SKM-1 treated with dmso at 0.1 percent for 144 hours (cell line): ENCODE data around the gene KRT71.

Experiments
- DNase-seq: peaks from one replicate; lab custom pipeline; 2025; ENCODE audit not compliant: unreplicated experiment; lab: John Stamatoyannopoulos, UW

The KRT71 gene

GRCh38 chr12:52499806-52500560 lies 53.0 kb downstream of the KRT71 start:
- no peak for DNase-seq

DNA sequence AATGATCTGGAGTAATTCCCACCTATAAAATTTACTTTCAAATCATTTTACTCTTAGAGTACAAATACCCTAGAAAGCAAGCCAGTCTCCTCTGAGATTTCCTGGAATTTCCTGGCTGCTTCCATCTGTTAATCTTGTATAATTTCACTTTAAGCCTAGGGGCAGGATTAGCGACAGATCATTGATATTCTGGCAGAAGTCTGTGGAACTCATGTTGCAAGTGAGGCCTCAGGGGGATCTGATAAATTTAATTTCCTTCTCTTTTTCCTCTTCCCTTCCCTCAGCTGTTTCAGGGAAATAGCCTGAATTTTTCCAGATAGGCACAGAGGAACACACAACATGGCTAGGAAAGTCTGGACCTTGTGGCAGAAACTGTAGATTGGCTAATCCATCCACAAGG lies 54.0 kb downstream of the KRT71 start:
- no peak for DNase-seq

- no peak for DNase-seq
These were observed 55.0 kb downstream of the KRT71 start for GRCh38 chr12:52497975-52498374.

DNA sequence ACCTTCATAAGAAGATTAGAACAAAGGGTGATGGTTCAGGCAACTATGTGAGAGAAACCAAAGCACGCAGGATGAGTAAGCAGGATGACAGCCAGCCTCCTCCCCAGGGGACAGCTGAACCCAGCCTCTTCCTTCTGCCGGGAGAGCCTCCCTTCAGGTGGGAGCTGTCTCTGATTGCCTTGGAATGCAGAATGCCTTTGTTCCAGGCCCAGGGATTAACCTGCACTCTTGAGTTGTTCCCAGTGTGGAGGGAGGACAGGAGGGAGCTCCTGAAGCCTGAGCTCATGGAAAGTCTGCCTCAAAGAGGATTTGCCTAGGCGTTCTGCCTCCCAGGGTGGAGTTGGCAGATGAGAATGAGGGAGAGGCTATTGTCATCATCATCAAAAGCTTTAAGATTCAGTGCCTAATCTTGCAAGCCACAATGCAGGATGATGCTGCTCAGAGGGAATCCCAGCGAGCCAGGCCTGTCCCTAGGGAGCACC lies 56.3 kb downstream of the KRT71 start:
- no peak for DNase-seq

DNA sequence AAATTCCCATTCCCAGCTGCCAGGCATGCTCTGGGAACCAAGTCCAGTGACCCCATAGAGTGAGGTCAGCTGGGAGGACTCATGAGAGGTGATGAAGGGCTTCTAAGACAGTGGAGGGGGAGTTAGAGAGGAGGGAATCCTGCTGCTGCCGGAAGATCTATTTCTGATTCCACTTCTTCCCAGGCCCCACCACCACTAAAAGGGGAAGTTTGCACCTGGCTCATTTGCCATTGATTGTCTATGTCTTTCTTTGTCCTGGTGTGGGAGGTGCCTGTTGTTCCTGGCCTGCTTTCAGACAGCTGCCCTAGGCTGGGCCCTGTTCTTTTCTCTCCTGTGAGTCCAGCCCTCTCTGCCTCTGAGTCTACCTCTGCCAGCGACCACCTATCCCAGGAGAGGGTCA lies 56.9 kb downstream of the KRT71 start:
- DNase-seq = no peak

DNA sequence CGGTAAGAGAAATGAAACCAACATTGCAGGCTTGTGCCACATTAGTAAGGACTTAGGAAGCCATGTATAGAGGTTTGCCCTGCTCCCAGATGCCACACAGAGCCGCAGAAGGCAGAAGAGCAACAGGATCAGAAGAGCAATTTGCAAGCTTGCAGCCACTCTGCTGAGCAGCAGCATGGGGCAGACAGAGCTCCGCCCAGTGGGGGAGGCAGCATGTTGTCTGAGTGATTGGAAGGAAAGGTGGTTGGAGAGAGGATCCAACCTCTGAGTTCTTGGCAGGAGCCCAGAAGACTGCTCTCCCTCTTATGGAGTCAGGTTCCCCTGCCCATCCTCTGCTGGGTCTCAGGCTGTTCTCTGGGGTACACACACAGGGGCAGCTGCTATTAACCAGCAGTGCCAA lies 57.6 kb downstream of the KRT71 start:
- DNase-seq = no peak

- no peak for DNase-seq
These were observed 58.4 kb downstream of the KRT71 start for GRCh38 chr12:52494518-52494917.

DNA sequence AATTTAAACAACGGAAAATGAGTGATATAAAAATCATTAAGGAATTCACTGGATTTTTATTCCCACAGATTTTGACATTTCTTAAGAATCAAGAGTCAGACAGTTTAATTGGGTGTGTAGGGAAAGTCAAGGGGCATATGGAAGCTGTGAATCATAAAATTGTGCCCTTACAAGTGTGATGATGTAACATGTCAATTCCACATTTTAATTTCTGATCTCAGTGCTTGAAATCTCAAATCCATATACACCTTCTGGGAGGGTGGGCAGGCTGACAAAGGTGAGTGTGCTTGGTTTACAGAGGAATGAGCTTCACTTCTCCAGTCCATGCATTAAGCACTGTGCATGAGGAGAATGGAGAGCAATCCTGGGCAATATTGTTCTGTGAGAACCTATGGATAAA lies 58.8 kb downstream of the KRT71 start:
- DNase-seq = no peak
